K562 (cell line): ENCODE measurements around the gene GFI1. TPM values are rescaled to one million over a fixed set of nuclear protein-coding genes. Genes with fewer than 3 reads are reported as not detected.

Experiments used
- ARID4B ChIP-seq: sonication (generic); formaldehyde crosslinking; IDR thresholded peaks from 2 replicates; pipeline ENCODE4 v1.8.0; 2022; ENCODE audit warnings: mild to moderate bottlenecking, missing genetic modification reagents
- DACH1 ChIP-seq: fragments of 450-650 bp; IDR thresholded peaks from 2 replicates; pipeline ENCODE4 v1.6.1; 2018; ENCODE audit not compliant: partially characterized antibody
- DMBX1 ChIP-seq: fragments of 250-450 bp; sonication (Bioruptor Pico); IDR thresholded peaks from 2 replicates; pipeline ENCODE4 v1.8.0; 2022; ENCODE audit warnings: inconsistent platforms, mild to moderate bottlenecking, moderate library complexity, borderline replicate concordance
- KLF16 ChIP-seq: IDR thresholded peaks from 2 replicates; pipeline ENCODE4 v1.6.1; 2016; ENCODE audit warnings: antibody characterized with exemption
- MEIS2 ChIP-seq: fragments of 450-650 bp; IDR thresholded peaks from 2 replicates; pipeline ENCODE4 v1.6.1; 2014; ENCODE audit warnings: mild to moderate bottlenecking; ENCODE audit not compliant: partially characterized antibody
- PATZ1 ChIP-seq: fragments of 250-450 bp; sonication (Bioruptor Pico); IDR thresholded peaks from 2 replicates; pipeline ENCODE4 v1.5.0; 2020; ENCODE audit warnings: mild to moderate bottlenecking, borderline replicate concordance
- PHF20 ChIP-seq: fragments of 450-650 bp; IDR thresholded peaks from 2 replicates; pipeline ENCODE4 v1.6.1; 2018; ENCODE audit not compliant: partially characterized antibody
- POLR3A ChIP-seq: IDR thresholded peaks from 2 replicates; pipeline ENCODE4 v1.6.1; 2011; ENCODE audit warnings: borderline replicate concordance, mild to moderate bottlenecking, moderate library complexity; ENCODE audit not compliant: insufficient read length, insufficient read depth; ENCODE audit errors: extremely low read depth
- PTTG1 ChIP-seq: fragments of 450-650 bp; IDR thresholded peaks from 2 replicates; pipeline ENCODE4 v1.6.1; 2016; ENCODE audit warnings: low read depth, mild to moderate bottlenecking, missing genetic modification characterization, missing compliant biosample characterization
- PURB ChIP-seq: sonication (generic); formaldehyde crosslinking; IDR thresholded peaks from 2 replicates; pipeline ENCODE4 v1.9.0; 2021; ENCODE audit warnings: low read depth, mild to moderate bottlenecking, missing genetic modification reagents
- RERE ChIP-seq: sonication (generic); formaldehyde crosslinking; IDR thresholded peaks from 2 replicates; pipeline ENCODE4 v1.8.0; 2023; ENCODE audit warnings: missing genetic modification reagents, mild to moderate bottlenecking, borderline replicate concordance
- SREBF2 ChIP-seq: sonication (generic); formaldehyde crosslinking; IDR thresholded peaks from 2 replicates; pipeline ENCODE4 v1.4.0; 2020; ENCODE audit warnings: mild to moderate bottlenecking, missing genetic modification reagents
- TCF7L2 ChIP-seq: fragments of 150-350 bp; IDR thresholded peaks from 2 replicates; pipeline ENCODE4 v1.6.1; 2016; ENCODE audit warnings: low read depth, mild to moderate bottlenecking, low read length, moderate library complexity
- ZEB2 ChIP-seq: fragments of 450-650 bp; IDR thresholded peaks from 2 replicates; pipeline ENCODE4 v1.6.1; 2016
- ZFX ChIP-seq: sonication (generic); formaldehyde crosslinking; IDR thresholded peaks from 2 replicates; pipeline ENCODE4 v1.8.0; 2022; ENCODE audit warnings: mild to moderate bottlenecking, missing genetic modification reagents, moderate library complexity
- ZNF778 ChIP-seq: fragments of 450-650 bp; formaldehyde crosslinking; IDR thresholded peaks from 2 replicates; pipeline ENCODE4 v1.4.0; 2020; ENCODE audit warnings: mild to moderate bottlenecking, moderate library complexity
- polyA plus RNA-seq, 8 experiments: library from polyadenylated mRNA; depleted of rRNA in 4 of 8; stranded (reverse) in 5 of 8; unstranded in 3 of 8; fragments of >200 nt; fragmentation: Nextera tagmentation in 2 of 8; fragmentation: Illumina TruSeq in 1 of 8; extraction: Ambion mirVana in 2 of 8; extraction: Trizol in 1 of 8; gene quantifications; 2 replicates each; pipeline versions ENCODE4 v1.2.1 to v1.2.3, GENCODE V29; 2011 to 2014; ENCODE audit warnings: inconsistent platforms in 1 of 8, missing spikeins in 1 of 8
- total RNA-seq, 7 experiments: library from RNA; depleted of rRNA in 6 of 7; stranded (reverse); fragments of >200 nt in 6 of 7; fragmentation: Illumina TruSeq in 2 of 7; extraction: Trizol in 2 of 7; gene quantifications; 2 replicates each; pipeline versions ENCODE4 v1.2.1 to v1.2.3, GENCODE V29; 2011 to 2021; ENCODE audit warnings: low replicate concordance in 1 of 7

The GFI1 gene
- total and polyA plus RNA-seq, 9 of the 15 experiments (the other 6 are each of a cell fraction or from before 2014, with no cell fraction given), result 0.07 to 0.93 (median 0.46) TPM

GRCh38 chr1:92485381-92486250 is 1.1 kb downstream of the GFI1 start (continued):
- TF ChIP-seq DACH1, result no peak
- TF ChIP-seq PHF20, result peak; percentile 20
- peak; percentile 75 for TF ChIP-seq ZFX
- TF ChIP-seq PURB (CRISPR knock-in tag), result no peak
- TF ChIP-seq ZNF778 (CRISPR knock-in tag), result no peak
- no peak for TF ChIP-seq PTTG1 (tag)
- TF ChIP-seq TCF7L2, result no peak
- TF ChIP-seq DMBX1 (CRISPR knock-in tag), result no peak
- TF ChIP-seq POLR3A, result no peak
- TF ChIP-seq PATZ1 (CRISPR knock-in tag), result no peak
- no peak for TF ChIP-seq SREBF2 (CRISPR knock-in tag)
- TF ChIP-seq ZEB2, result 0 out of 2 replicates have a peak, but pooled peaks have one; percentile 20
- TF ChIP-seq MEIS2, result no peak
- TF ChIP-seq KLF16, result no peak
- no peak for TF ChIP-seq RERE (CRISPR knock-in tag)
- TF ChIP-seq ARID4B (CRISPR knock-in tag), result peak; percentile 67
